IMR-90 (cell line): Measurements from ENCODE around the gene BHLHA15. TPM values are rescaled to one million over a fixed set of nuclear protein-coding genes. Genes with fewer than 3 reads are reported as not detected.

ENCODE experiments used
- ATAC-seq: fragments of 200-7000 bp; cut with Tn5 transposase; 2 replicates; pipeline ENCODE4 v1.9.1; 2020; ENCODE audit warnings: low read depth, mild to moderate bottlenecking, moderate library complexity
- BruUV-seq: library from RNA; stranded (reverse); fragments of 400-500 nt; replicated peaks from 2 replicates; lab custom pipeline; 2021; lab: Mats Ljungman, UMichigan
- CTCF ChIA-PET: fragments of 300-600 bp; formaldehyde crosslinking; extraction: SDS; loops from one replicate; lab custom pipeline; 2021; ENCODE audit warnings: antibody characterized with exemption; lab: Yijun Ruan, JAX
- POLR2A ChIA-PET: fragments of 300-600 bp; sonication (Branson Sonifier 250); formaldehyde crosslinking; loops from one replicate; lab custom pipeline; 2022; ENCODE audit warnings: antibody characterized with exemption; ENCODE audit not compliant: unreplicated experiment; lab: Charles Lee
- DNase-seq: peaks from one replicate; pipeline ENCODE4 v3.0.0; 2013
- H2AFZ ChIP-seq: replicated peaks from 2 replicates; pipeline ENCODE3; 2013; ENCODE audit warnings: low read length, mild to moderate bottlenecking; ENCODE audit not compliant: poor library complexity
- H2AK5ac ChIP-seq: 2 replicates; pipeline ENCODE4 v1.6.1; 2013; ENCODE audit warnings: low read depth, low read length, inconsistent platforms
- H2AK9ac ChIP-seq: replicated peaks from 2 replicates; pipeline ENCODE3; 2013; ENCODE audit warnings: mild to moderate bottlenecking, low read depth, low read length, moderate library complexity; ENCODE audit not compliant: poor library complexity
- H2BK120ac ChIP-seq: 2 replicates; pipeline ENCODE4 v1.6.1; 2013; ENCODE audit warnings: low read depth, low read length, inconsistent platforms
- H2BK15ac ChIP-seq: 3 replicates; pipeline ENCODE4 v1.6.1; 2013; ENCODE audit warnings: low read depth, low read length, inconsistent platforms
- H2BK20ac ChIP-seq: 2 replicates; pipeline ENCODE4 v1.6.1; 2013; ENCODE audit warnings: low read depth, mild to moderate bottlenecking, inconsistent platforms, low read length, moderate library complexity
- H2BK5ac ChIP-seq: 2 replicates; pipeline ENCODE4 v1.6.1; 2013; ENCODE audit warnings: mild to moderate bottlenecking, low read depth, low read length, inconsistent platforms; ENCODE audit not compliant: poor library complexity, severe bottlenecking
- H3K14ac ChIP-seq: replicated peaks from 2 replicates; pipeline ENCODE4 v1.6.1; 2013; ENCODE audit warnings: low read depth, low read length, inconsistent platforms
- H3K18ac ChIP-seq: 2 replicates; pipeline ENCODE4 v1.6.1; 2013; ENCODE audit warnings: low read depth, low read length, control low read depth
- H3K23ac ChIP-seq: 2 replicates; pipeline ENCODE4 v1.6.1; 2013; ENCODE audit warnings: low read depth, low read length, inconsistent platforms
- H3K27ac ChIP-seq: 2 replicates; pipeline ENCODE4 v1.5.1; 2013; ENCODE audit warnings: mild to moderate bottlenecking, control low read depth, low read length; ENCODE audit not compliant: insufficient read depth
- H3K27me3 ChIP-seq: 2 replicates; pipeline ENCODE4 v1.6.1; 2013; ENCODE audit warnings: low read length; ENCODE audit not compliant: control insufficient read depth, insufficient read depth
- H3K36me3 ChIP-seq: 2 replicates; pipeline ENCODE4 v1.6.1; 2013; ENCODE audit warnings: low read length, mixed read lengths; ENCODE audit not compliant: control insufficient read depth, insufficient read depth
- H3K4ac ChIP-seq: 2 replicates; pipeline ENCODE4 v1.6.1; 2013; ENCODE audit warnings: low read depth, low read length, inconsistent platforms
- H3K4me1 ChIP-seq: 2 replicates; pipeline ENCODE4 v1.6.1; 2013; ENCODE audit warnings: low read length, mixed read lengths; ENCODE audit not compliant: control insufficient read depth, insufficient read depth
- H3K4me2 ChIP-seq: 2 replicates; pipeline ENCODE4 v1.6.1; 2013; ENCODE audit warnings: low read depth, mild to moderate bottlenecking, control low read depth, low read length, moderate library complexity
- H3K4me3 ChIP-seq: 2 replicates; pipeline ENCODE4 v1.5.1; 2013; ENCODE audit warnings: low read depth, mild to moderate bottlenecking, control low read depth, low read length, moderate library complexity; ENCODE audit not compliant: insufficient read depth
- H3K56ac ChIP-seq: 2 replicates; pipeline ENCODE4 v1.6.1; 2013; ENCODE audit warnings: low read length, inconsistent platforms; ENCODE audit not compliant: insufficient read depth; ENCODE audit errors: extremely low read depth
- H3K79me1 ChIP-seq, 2 experiments: 2 replicates each; pipeline ENCODE4 v1.6.1; 2013; ENCODE audit warnings: low read length in 2 of 2, inconsistent platforms in 1 of 2, low read depth in 1 of 2
- H3K9ac ChIP-seq: 2 replicates; pipeline ENCODE4 v1.6.1; 2013; ENCODE audit warnings: low read depth, low read length, control low read depth
- H3K9me1 ChIP-seq: 2 replicates; pipeline ENCODE4 v1.6.1; 2013; ENCODE audit warnings: low read length, inconsistent platforms; ENCODE audit not compliant: insufficient read depth
- H3K9me3 ChIP-seq: 2 replicates; pipeline ENCODE4 v1.6.1; 2013; ENCODE audit warnings: low read length; ENCODE audit not compliant: control insufficient read depth, insufficient read depth
- H4K20me1 ChIP-seq: 2 replicates; pipeline ENCODE4 v1.6.1; 2013; ENCODE audit warnings: low read length, inconsistent platforms; ENCODE audit not compliant: insufficient read depth
- H4K5ac ChIP-seq: 2 replicates; pipeline ENCODE4 v1.6.1; 2013; ENCODE audit warnings: mild to moderate bottlenecking, low read depth, low read length, control low read depth
- H4K8ac ChIP-seq, 2 experiments: 2 replicates each; pipeline ENCODE4 v1.6.1; 2013; ENCODE audit warnings: low read depth in 2 of 2, low read length in 2 of 2, control low read depth in 1 of 2, inconsistent platforms in 1 of 2
- H4K91ac ChIP-seq: 2 replicates; pipeline ENCODE4 v1.6.1; 2013; ENCODE audit warnings: low read depth, low read length, inconsistent platforms; ENCODE audit not compliant: insufficient read depth
- BHLHE40 ChIP-seq: fragments of 150-350 bp; IDR thresholded peaks from 2 replicates; pipeline ENCODE4 v1.6.1; 2016; ENCODE audit warnings: mild to moderate bottlenecking, low read depth, low read length
- CEBPB ChIP-seq: IDR thresholded peaks from 2 replicates; pipeline ENCODE4 v1.6.1; 2012; ENCODE audit warnings: low read depth, low read length, improper control_type of control experiment
- CHD1 ChIP-seq: IDR thresholded peaks from 2 replicates; pipeline ENCODE4 v1.6.1; 2012; ENCODE audit warnings: low read depth, low read length, improper control_type of control experiment
- FOS ChIP-seq: fragments of 150-350 bp; IDR thresholded peaks from 2 replicates; pipeline ENCODE4 v1.6.1; 2016; ENCODE audit warnings: low read depth, low read length
- MAFK ChIP-seq: IDR thresholded peaks from 2 replicates; pipeline ENCODE4 v1.6.1; 2012; ENCODE audit warnings: low read depth, low read length, improper control_type of control experiment
- MAZ ChIP-seq: IDR thresholded peaks from 2 replicates; pipeline ENCODE4 v1.6.1; 2012; ENCODE audit warnings: low read depth, mild to moderate bottlenecking, low read length, improper control_type of control experiment, moderate library complexity, borderline replicate concordance
- MXI1 ChIP-seq: IDR thresholded peaks from 2 replicates; pipeline ENCODE4 v1.6.1; 2012; ENCODE audit warnings: low read depth, mild to moderate bottlenecking, low read length, moderate library complexity, borderline replicate concordance
- NFE2L2 ChIP-seq: fragments of 150-350 bp; IDR thresholded peaks from 2 replicates; pipeline ENCODE4 v1.6.1; 2016; ENCODE audit warnings: low read depth, mild to moderate bottlenecking, low read length
- POLR2A ChIP-seq: IDR thresholded peaks from 2 replicates; pipeline ENCODE4 v1.6.1; 2012; ENCODE audit warnings: mild to moderate bottlenecking, low read depth, low read length
- RAD21 ChIP-seq: IDR thresholded peaks from 2 replicates; pipeline ENCODE4 v1.6.1; 2012; ENCODE audit warnings: low read length, improper control_type of control experiment
- RCOR1 ChIP-seq: IDR thresholded peaks from 2 replicates; pipeline ENCODE4 v1.6.1; 2012; ENCODE audit warnings: mild to moderate bottlenecking, low read length, improper control_type of control experiment; ENCODE audit not compliant: insufficient replicate concordance
- RFX5 ChIP-seq: IDR thresholded peaks from 2 replicates; pipeline ENCODE4 v1.8.0; 2012; ENCODE audit warnings: low read depth, mild to moderate bottlenecking, low read length, moderate library complexity
- SMC3 ChIP-seq: fragments of 150-350 bp; IDR thresholded peaks from 2 replicates; pipeline ENCODE4 v1.6.1; 2016; ENCODE audit warnings: low read depth, mild to moderate bottlenecking, antibody characterized with exemption, low read length, moderate library complexity
- USF2 ChIP-seq: fragments of 150-350 bp; IDR thresholded peaks from 2 replicates; pipeline ENCODE4 v1.6.1; 2017; ENCODE audit warnings: mild to moderate bottlenecking, antibody characterized with exemption, low read length, low read depth
- WGBS, 2 experiments: methylation state at CpG; one replicate each; pipeline versions ENCODE4 v1.1.5 to v1.1.7; 2013; ENCODE audit warnings: missing lambda C conversion rate in 2 of 2; ENCODE audit not compliant: insufficient read length in 1 of 2; ENCODE audit errors: extremely low coverage in 2 of 2; 5-methylcytosine and 5-hydroxymethylcytosine counted together
- dilution Hi-C: fragments of 300-500 bp; cut with HindIII; formaldehyde crosslinking; loops from one replicate; pipeline ENCODE4 v1.14.3; 2018; ENCODE audit warnings: low sequenced_read_pairs; ENCODE audit not compliant: unreplicated experiment
- in situ Hi-C: fragments of 300-500 bp; cut with MboI; formaldehyde crosslinking; loops from 3 replicates; pipeline ENCODE4 v1.14.3; 2019; ENCODE audit warnings: low sequenced_read_pairs, inconsistent platforms, mixed read lengths
- intact Hi-C: fragments of 100-400 bp; cut with micrococcal nuclease; formaldehyde crosslinking; loops from 2 replicates; pipeline ENCODE4 v1.10.0; 2022
- polyA plus RNA-seq, 3 experiments: library from polyadenylated mRNA; depleted of rRNA; stranded (reverse); fragments of >200 nt; gene quantifications; 2 replicates each; pipeline ENCODE4 v1.2.3, GENCODE V29; 2012; ENCODE audit warnings: low replicate concordance in 1 of 3
- total RNA-seq: library from RNA; depleted of rRNA; stranded (reverse); fragments of >200 nt; gene quantifications from 2 replicates; pipeline ENCODE4 v1.2.3, GENCODE V29; 2012
- TF ChIP-seq, protein P1 (sequence below): conservative IDR thresholded peaks from 2 replicates; pipeline ENCODE4 v1.5.1; 2012; ENCODE audit warnings: mild to moderate bottlenecking, low read depth, low read length, improper control_type of control experiment
- TF ChIP-seq, protein P2 (sequence below): fragments of 150-350 bp; IDR thresholded peaks from 2 replicates; pipeline ENCODE4 v1.6.1; 2016; ENCODE audit warnings: low read depth, mild to moderate bottlenecking, low read length, moderate library complexity, borderline replicate concordance

The BHLHA15 gene
- total and polyA plus RNA-seq, 2 of the 4 experiments (the other 2 are of a cell fraction): not detected

DNA sequence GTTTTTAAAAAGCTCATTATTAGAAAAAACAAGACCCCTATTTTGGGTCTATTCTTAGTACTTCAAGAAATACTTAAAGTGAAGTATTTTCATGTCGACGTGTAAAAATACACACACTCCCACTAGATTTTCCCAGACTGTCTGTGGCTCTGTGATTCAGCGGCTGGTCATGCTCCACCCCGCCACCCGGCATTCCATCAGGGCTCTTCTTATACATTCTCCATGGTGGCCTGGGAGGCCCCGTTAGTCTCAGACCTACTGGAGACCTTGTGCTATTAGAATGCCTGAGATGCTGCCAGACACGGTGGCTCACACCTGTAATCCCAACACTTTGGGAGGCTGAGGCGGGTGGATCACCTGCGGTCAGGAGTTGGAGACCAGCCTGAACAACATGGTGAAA lies 27.7 kb downstream of the BHLHA15 start:
- H3K9ac ChIP-seq: no peak overlapping the region
- H3K23ac ChIP-seq: no peak overlapping the region
- CTCF ChIA-PET: no interaction called here
- ATAC-seq: no peak
- no peak overlapping the region for H3K4ac ChIP-seq
- H2BK120ac ChIP-seq: no peak overlapping the region
- H3K4me2 ChIP-seq: no peak overlapping the region
- no peak overlapping the region for H4K91ac ChIP-seq
- WGBS, 2 experiments: 96% methylated on average over 5 of the region's 9 CpGs; no CpG with 5 or more reads in 1 of the 2 experiments
- peak; percentile 33 for DNase-seq
- H2BK15ac ChIP-seq: no peak overlapping the region
- H3K14ac ChIP-seq: no peak overlapping the region
- H3K56ac ChIP-seq: no peak overlapping the region
- H3K79me1 ChIP-seq: no peaks in the 10 kb centered on the region
- intact Hi-C loops: no loop called here
- H3K4me3 ChIP-seq: no peak overlapping the region
- no peaks in the 10 kb centered on the region for H3K27me3 ChIP-seq
- H3K4me1 ChIP-seq: no peaks in the 10 kb centered on the region
- H2BK20ac ChIP-seq: no peak overlapping the region
- H2BK5ac ChIP-seq: no peak overlapping the region
- no peaks in the 10 kb centered on the region for H3K9me3 ChIP-seq
- no peak overlapping the region for H2AFZ ChIP-seq
- H2AK5ac ChIP-seq: no peak overlapping the region
- dilution Hi-C loops: no loop called here
- in situ Hi-C loops: loop anchor here (10.0 kb wide), 1 partner anchor 214 kb away; no protein-coding TSS in a partner anchor
- peaks cover 4% of the 10 kb centered on the region; the same call in 1 of the 2 replicates for H3K9me1 ChIP-seq
- H4K20me1 ChIP-seq: no peaks in the 10 kb centered on the region
- BruUV-seq: no TSS peak
- POLR2A ChIA-PET: no interaction called here
- TF ChIP-seq RAD21 (no peak), MAZ (no peak), RFX5 (no peak), BHLHE40 (no peak), NFE2L2 (no peak), CHD1 (no peak), RCOR1 (no peak), POLR2A (no peak), FOS (no peak), USF2 (no peak), CEBPB (no peak), MAFK (no peak), MXI1 (no peak), SMC3 (no peak)
- TF ChIP-seq, protein P1, sequence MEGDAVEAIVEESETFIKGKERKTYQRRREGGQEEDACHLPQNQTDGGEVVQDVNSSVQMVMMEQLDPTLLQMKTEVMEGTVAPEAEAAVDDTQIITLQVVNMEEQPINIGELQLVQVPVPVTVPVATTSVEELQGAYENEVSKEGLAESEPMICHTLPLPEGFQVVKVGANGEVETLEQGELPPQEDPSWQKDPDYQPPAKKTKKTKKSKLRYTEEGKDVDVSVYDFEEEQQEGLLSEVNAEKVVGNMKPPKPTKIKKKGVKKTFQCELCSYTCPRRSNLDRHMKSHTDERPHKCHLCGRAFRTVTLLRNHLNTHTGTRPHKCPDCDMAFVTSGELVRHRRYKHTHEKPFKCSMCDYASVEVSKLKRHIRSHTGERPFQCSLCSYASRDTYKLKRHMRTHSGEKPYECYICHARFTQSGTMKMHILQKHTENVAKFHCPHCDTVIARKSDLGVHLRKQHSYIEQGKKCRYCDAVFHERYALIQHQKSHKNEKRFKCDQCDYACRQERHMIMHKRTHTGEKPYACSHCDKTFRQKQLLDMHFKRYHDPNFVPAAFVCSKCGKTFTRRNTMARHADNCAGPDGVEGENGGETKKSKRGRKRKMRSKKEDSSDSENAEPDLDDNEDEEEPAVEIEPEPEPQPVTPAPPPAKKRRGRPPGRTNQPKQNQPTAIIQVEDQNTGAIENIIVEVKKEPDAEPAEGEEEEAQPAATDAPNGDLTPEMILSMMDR: no peak
- TF ChIP-seq, protein P2, sequence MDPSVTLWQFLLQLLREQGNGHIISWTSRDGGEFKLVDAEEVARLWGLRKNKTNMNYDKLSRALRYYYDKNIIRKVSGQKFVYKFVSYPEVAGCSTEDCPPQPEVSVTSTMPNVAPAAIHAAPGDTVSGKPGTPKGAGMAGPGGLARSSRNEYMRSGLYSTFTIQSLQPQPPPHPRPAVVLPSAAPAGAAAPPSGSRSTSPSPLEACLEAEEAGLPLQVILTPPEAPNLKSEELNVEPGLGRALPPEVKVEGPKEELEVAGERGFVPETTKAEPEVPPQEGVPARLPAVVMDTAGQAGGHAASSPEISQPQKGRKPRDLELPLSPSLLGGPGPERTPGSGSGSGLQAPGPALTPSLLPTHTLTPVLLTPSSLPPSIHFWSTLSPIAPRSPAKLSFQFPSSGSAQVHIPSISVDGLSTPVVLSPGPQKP: no peak
- peaks cover 24% of the 10 kb centered on the region for H3K36me3 ChIP-seq
- H2AK9ac ChIP-seq: no peak overlapping the region
- no peak overlapping the region for H4K8ac ChIP-seq
- no peak overlapping the region for H3K18ac ChIP-seq
- H3K27ac ChIP-seq: no peak overlapping the region
- no peak overlapping the region for H4K5ac ChIP-seq
